ENCODE results near the gene KDM4B.

KDM4B gene

DNA sequence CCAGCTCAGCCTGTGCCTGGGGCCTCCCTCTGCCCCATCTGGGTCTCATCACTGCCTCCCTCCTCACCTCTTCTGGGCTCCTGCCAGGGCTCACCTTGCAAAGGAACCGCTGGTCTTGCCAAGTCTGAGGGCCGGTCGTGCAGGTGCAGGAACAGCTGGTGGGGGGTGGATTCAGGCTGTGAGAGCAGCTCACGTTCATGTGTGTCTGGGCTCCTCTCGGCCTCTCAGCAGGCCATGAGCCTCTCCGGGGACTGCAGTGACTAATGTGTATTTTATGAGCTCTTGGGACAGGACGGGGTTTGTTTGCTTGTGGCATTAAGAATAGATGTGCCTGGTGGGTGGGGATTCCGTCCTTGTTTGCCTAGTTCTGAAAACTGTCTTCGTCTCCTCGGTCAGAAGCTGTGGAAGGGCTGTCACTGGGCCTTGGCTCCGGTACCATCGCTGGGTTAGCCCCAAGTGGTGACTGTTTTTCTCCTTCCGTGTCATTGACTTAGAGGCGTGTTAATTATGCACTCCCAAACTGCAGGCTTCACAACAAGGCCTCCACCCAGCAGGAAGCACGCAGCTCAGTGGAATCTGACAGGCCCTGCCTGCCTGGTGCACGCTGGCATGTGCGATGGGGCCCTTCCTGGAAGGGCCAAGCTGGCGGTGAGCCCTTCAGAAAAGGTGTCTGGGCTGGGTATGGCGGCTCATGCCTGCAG is 77.6 kb downstream of the KDM4B start:
- no peak overlapping the region for H3K4me3 ChIP-seq (ENCODE audit: low read depth in 1 of 2, low read length in 2 of 2)
- no peak overlapping the region for H3K9ac ChIP-seq (ENCODE audit: low read depth, low read length)

DNA sequence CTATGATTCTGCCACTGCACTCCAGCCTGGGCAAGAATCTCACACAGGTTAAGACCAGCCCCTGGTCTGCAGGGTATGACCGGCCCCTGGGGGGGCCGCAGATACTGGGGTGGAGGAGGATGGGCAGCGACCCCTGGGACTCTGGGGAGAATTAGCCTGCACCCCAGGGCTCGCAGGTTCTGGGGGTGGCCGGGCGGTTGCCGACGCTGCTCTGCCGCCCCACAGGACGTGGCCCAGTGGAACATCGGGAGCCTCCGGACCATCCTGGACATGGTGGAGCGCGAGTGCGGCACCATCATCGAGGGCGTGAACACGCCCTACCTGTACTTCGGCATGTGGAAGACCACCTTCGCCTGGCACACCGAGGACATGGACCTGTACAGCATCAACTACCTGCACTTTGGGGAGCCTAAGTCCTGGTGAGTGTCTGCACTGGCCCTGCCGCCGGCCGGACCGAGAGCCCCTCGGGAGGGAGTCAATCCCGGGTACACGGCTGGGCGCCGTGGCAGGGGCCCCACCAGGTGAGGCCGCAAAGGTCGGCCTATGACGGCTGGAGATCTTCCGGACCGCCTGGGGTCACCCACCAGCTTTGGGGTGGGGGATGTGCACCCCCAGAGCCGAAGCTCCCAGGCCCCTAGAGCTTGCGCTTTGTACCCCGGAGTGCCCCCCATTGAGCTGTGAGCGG is 78.5 kb downstream of the KDM4B start:
- Histone ChIP-seq H3K27ac (ENCODE audit: low read length) (no peak overlapping the region), H3K9ac (ENCODE audit: low read depth, low read length) (no peak overlapping the region), H4K20me1 (ENCODE audit: insufficient read depth, low read length) (peaks cover 52% of the 10 kb centered on the region), H3K4me3 (ENCODE audit: low read depth in 1 of 2, low read length in 2 of 2) (no peak overlapping the region), H2AFZ (ENCODE audit: low read depth, low read length) (no peak overlapping the region), H3K27me3 (ENCODE audit: insufficient read depth, low read length, poor library complexity) (no peaks in the 10 kb centered on the region), H3K36me3 (ENCODE audit: insufficient read depth, low read length) (peaks cover 73% of the 10 kb centered on the region), H3K79me2 (ENCODE audit: insufficient read depth, low read length) (no peaks in the 10 kb centered on the region; the same call in 1 of the 2 replicates), H3K9me3 (ENCODE audit: insufficient read depth, low read length, severe bottlenecking) (no peaks in the 10 kb centered on the region), H3K4me1 (ENCODE audit: insufficient read depth, low read length) (no peaks in the 10 kb centered on the region), H3K4me2 (ENCODE audit: insufficient read depth, low read length) (no peak overlapping the region)
- ATAC-seq (ENCODE audit: insufficient read depth, low read depth) (no peak), DNase-seq (no peak)
- TF ChIP-seq, protein P1, sequence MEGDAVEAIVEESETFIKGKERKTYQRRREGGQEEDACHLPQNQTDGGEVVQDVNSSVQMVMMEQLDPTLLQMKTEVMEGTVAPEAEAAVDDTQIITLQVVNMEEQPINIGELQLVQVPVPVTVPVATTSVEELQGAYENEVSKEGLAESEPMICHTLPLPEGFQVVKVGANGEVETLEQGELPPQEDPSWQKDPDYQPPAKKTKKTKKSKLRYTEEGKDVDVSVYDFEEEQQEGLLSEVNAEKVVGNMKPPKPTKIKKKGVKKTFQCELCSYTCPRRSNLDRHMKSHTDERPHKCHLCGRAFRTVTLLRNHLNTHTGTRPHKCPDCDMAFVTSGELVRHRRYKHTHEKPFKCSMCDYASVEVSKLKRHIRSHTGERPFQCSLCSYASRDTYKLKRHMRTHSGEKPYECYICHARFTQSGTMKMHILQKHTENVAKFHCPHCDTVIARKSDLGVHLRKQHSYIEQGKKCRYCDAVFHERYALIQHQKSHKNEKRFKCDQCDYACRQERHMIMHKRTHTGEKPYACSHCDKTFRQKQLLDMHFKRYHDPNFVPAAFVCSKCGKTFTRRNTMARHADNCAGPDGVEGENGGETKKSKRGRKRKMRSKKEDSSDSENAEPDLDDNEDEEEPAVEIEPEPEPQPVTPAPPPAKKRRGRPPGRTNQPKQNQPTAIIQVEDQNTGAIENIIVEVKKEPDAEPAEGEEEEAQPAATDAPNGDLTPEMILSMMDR (IDR thresholded peaks at IDR 0.05; ENCODE audit: borderline replicate concordance, extremely low read depth, low read length, poor library complexity, severe bottlenecking) = no peak
- TF ChIP-seq EZH2 (IDR thresholded peaks at IDR 0.05; ENCODE audit: borderline replicate concordance, low read depth, low read length, severe bottlenecking) = no peak

More for the DNA sequence above, 77.6 kb downstream of the KDM4B start:
- H2AFZ ChIP-seq (ENCODE audit: low read depth, low read length) = no peak overlapping the region
- ATAC-seq (ENCODE audit: insufficient read depth, low read depth) = no peak
- DNase-seq = no peak
- no peaks in the 10 kb centered on the region for H3K4me1 ChIP-seq (ENCODE audit: insufficient read depth, low read length)
- no peak overlapping the region for H3K27ac ChIP-seq (ENCODE audit: low read length)
- H3K9me3 ChIP-seq (ENCODE audit: insufficient read depth, low read length, severe bottlenecking) = no peaks in the 10 kb centered on the region
- H4K20me1 ChIP-seq (ENCODE audit: insufficient read depth, low read length) = peaks cover 48% of the 10 kb centered on the region
- TF ChIP-seq, protein P1 (IDR thresholded peaks at IDR 0.05; ENCODE audit: borderline replicate concordance, extremely low read depth, low read length, poor library complexity, severe bottlenecking) = no peak
- TF ChIP-seq EZH2 (IDR thresholded peaks at IDR 0.05; ENCODE audit: borderline replicate concordance, low read depth, low read length, severe bottlenecking) = no peak
- H3K79me2 ChIP-seq (ENCODE audit: insufficient read depth, low read length) = no peaks in the 10 kb centered on the region; the same call in 1 of the 2 replicates
- H3K27me3 ChIP-seq (ENCODE audit: insufficient read depth, low read length, poor library complexity) = no peaks in the 10 kb centered on the region
- H3K4me2 ChIP-seq (ENCODE audit: insufficient read depth, low read length) = no peak overlapping the region
- H3K36me3 ChIP-seq (ENCODE audit: insufficient read depth, low read length) = peaks cover 72% of the 10 kb centered on the region

DNA sequence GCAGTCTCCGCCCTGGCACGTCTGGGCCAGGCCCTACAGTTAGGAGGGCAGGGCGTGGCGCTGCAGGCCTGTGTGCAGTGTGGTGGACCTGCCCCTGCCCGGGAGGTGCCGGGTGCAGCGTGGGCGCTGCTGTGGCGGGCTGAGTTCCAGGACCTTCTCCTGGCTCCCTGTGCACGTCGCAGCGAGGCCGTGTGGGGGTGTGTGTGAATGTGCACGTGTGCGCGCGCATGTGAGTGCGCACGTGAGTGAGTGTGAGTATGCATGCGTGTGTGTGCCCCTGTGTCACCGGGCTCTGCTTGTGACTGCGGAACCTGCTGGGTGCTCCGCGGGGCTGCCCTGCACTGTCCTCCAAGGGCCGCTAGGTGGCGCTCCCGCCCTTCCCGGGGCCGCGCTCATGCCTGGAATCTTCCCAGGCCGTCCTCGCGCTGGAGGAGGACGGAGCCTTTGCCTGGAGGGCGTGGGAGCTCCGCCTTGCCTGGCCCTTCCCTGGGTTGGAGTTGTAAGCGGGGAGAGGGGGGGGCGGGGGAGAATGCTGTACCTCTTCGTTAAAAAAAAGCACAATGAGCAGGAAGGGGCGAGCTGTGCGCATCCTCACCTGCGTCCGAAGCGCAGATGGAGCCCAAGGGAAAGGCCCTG is 79.3 kb downstream of the KDM4B start:
- Histone ChIP-seq H4K20me1 (ENCODE audit: insufficient read depth, low read length) (peaks cover 58% of the 10 kb centered on the region), H3K4me2 (ENCODE audit: insufficient read depth, low read length) (no peak overlapping the region), H3K4me1 (ENCODE audit: insufficient read depth, low read length) (no peaks in the 10 kb centered on the region), H3K36me3 (ENCODE audit: insufficient read depth, low read length) (peaks cover 73% of the 10 kb centered on the region), H3K27me3 (ENCODE audit: insufficient read depth, low read length, poor library complexity) (no peaks in the 10 kb centered on the region), H3K79me2 (ENCODE audit: insufficient read depth, low read length) (no peaks in the 10 kb centered on the region; the same call in 1 of the 2 replicates), H3K9ac (ENCODE audit: low read depth, low read length) (no peak overlapping the region), H2AFZ (ENCODE audit: low read depth, low read length) (no peak overlapping the region), H3K4me3 (ENCODE audit: low read depth in 1 of 2, low read length in 2 of 2) (no peak overlapping the region), H3K27ac (ENCODE audit: low read length) (no peak overlapping the region), H3K9me3 (ENCODE audit: insufficient read depth, low read length, severe bottlenecking) (no peaks in the 10 kb centered on the region)
- DNase-seq (peak; percentile 57), ATAC-seq (ENCODE audit: insufficient read depth, low read depth) (peak; percentile 83)
- TF ChIP-seq, protein P1 (IDR thresholded peaks at IDR 0.05; ENCODE audit: borderline replicate concordance, extremely low read depth, low read length, poor library complexity, severe bottlenecking) = peak; percentile 94
- TF ChIP-seq EZH2 (IDR thresholded peaks at IDR 0.05; ENCODE audit: borderline replicate concordance, low read depth, low read length, severe bottlenecking) = no peak

Data from DND-41 (cell line).